Prostate gland (tissue), 2 donors: ENCODE results near the gene ACAD9.
A peak's percentile ranks its signal among the peaks of the same experiment; 100 is the strongest.

Experiments
- CTCF ChIP-seq, 4 experiments: fragments of 200-600 bp in 2 of 4; fragments of 450-650 bp in 2 of 4; sonication (generic) in 2 of 4; IDR thresholded peaks; 1 replicate in 3 of 4; 2 replicates in 1 of 4; pipeline ENCODE4 v1.5.1; 2016 to 2019; ENCODE audit warnings: antibody characterized with exemption in 4 of 4, mild to moderate bottlenecking in 2 of 4, moderate library complexity in 2 of 4
- POLR2A ChIP-seq: fragments of 450-650 bp; IDR thresholded peaks from one replicate; pipeline ENCODE4 v1.6.1; 2016; ENCODE audit warnings: antibody characterized with exemption, mild to moderate bottlenecking
- POLR2AphosphoS5 ChIP-seq: sonication (generic); formaldehyde crosslinking; IDR thresholded peaks from one replicate; pipeline ENCODE4 v1.6.1; 2017; ENCODE audit warnings: antibody characterized with exemption

GRCh38 chr3:128917291-128917690 lies 37.9 kb downstream of the ACAD9 start:
- TF ChIP-seq CTCF (IDR thresholded peaks at IDR 0.05) (peak in 1 of 4 experiments; percentile 12), POLR2AphosphoS5 (no peak), POLR2A (no peak)
